GM21576 (cell line): ENCODE measurements around the gene TTLL10.

ENCODE experiments used
- ATAC-seq: cut with Tn5 transposase; IDR thresholded peaks from one replicate; pipeline ENCODE4 v1.9.1; 2021; ENCODE audit warnings: mild to moderate bottlenecking, moderate library complexity; ENCODE audit not compliant: unreplicated experiment

Gene TTLL10

DNA sequence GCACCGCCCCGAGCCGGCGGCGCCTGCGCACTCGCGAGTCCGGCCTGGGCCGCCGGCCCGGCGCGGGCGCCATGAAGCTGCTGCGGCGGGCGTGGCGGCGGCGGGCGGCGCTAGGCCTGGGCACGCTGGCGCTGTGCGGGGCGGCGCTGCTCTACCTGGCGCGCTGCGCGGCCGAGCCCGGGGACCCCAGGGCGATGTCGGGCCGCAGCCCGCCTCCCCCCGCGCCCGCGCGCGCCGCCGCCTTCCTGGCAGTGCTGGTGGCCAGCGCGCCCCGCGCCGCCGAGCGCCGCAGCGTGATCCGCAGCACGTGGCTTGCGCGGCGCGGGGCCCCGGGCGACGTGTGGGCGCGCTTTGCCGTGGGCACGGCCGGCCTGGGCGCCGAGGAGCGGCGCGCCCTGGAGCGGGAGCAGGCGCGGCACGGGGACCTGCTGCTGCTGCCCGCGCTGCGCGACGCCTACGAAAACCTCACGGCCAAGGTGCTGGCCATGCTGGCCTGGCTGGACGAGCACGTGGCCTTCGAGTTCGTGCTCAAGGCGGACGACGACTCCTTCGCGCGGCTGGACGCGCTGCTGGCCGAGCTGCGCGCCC lies 58.6 kb downstream of the TTLL10 start, which contains the start of gene B3GALT6:
Gene B3GALT6, plus strand, starts transcription at position 30 of the 588 bp plus-strand sequence. Its CDS starts 42 bp downstream, at position 72.
- ATAC-seq: no peak

GRCh38 chr1:1232796-1233566 lies 59.3 kb downstream of the TTLL10 start:
- ATAC-seq: no peak

DNA sequence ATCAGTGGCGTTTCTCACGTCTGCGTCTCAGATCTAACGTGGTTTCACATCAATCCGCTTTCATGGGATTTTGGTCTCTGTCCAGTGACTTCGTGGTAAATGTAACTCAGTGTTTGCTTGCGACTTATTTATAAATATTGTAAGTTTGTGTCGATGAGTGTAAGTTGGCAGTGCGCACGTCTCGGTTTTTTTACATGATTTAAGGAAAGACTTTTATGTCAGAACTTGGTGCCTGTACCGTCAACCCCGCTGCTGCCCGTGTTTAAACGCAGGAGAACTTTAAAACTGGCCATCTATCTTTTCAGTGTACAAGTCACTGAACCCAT lies 59.9 kb downstream of the TTLL10 start:
- ATAC-seq: no peak

DNA sequence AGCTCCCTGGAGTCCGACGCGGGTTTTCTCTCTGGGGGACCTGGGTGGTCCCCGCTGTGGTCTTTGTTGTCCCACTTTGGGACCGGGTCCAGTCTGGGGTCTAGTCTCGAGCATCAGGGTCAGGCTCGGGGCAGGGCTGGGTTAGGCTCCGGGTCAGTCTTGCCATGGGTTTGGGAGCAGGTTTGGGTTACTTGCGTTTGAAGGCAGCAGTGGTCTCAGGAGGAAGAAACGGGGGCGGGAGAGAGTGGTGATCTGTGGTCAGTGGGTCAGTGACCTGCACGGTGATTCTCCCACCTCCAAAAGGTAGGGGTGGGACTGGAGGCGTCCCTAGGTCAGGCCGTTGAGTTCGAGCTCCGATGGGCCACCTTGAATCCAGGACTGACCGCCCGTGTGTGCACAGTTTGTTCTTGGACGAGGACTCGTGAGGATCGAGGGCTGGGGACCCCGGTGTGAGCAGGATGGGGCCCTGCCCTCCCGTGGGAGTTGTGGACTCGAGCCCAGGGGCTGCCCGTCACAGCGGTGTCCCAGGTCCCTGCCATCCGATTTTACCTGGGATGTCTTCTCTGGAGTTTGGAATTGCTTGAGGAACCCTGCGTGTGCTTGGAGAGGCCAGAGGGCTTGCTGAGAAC lies 60.6 kb downstream of the TTLL10 start:
- no peak for ATAC-seq

DNA sequence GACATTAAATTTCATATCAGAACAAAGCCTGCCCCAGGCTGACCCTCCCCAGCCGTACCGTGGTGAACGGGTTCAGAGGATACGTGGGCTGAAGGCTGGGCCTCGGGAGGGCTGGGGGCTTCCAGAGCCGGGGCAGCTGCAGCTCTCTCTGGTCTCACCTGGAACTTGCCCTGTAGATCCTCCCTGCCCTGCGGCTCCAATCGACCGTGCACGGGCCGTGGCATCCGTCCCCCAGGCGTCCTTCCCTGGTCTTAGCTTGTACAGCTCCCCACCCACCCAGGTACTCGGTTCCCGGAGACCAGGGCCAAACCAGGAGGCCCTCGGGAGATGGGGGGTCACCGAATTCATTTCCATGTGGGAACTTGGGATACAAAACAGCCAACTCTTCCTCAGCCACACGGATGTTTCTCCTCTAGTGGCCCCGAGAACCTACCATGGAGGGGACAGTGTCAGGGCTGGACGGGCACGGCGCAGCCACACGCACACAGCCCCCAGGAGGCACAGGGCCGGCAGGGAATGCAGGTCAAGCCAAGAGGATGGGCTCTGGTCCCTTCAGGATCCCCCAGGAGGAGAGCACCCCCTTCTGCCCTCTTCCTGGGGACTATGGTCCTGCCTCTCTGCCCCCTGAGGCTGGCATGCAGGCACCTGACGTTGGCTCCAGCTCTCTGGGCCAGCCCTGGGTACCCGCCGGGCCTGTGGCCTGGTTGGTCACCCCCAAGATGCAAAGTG lies 61.5 kb downstream of the TTLL10 start:
- ATAC-seq: no peak

DNA sequence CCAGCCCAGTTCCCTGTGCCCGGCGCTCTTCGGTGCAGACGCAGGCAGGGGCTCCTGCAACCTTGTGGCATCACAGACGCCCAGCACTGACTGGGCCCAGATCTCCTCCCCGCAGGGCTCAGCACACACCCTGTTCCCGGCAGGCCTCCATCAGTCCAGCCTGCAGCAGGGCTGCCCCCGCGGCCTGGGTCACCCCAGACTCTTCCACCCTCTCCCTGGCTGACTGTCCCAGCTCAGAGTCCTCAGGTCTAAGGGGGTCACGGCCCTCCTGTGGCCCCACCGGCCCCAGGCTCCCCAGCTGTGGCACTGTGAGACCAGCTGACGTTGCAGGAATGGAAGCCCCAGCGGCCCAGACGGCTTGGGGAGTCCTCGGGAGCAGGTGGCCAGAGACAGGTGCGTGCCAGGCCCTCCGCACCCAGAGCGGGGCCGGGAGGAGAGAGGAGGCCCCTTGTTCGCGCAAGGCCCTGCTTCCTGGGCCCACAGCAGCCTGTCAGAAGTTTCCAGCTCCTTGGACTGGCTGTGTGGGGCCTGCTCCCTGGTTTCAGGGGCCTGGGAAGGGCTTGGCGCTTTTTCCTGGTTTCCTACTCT lies 62.6 kb downstream of the TTLL10 start:
- ATAC-seq: no peak

- no peak for ATAC-seq
Observed at GRCh38 chr1:1236945-1237873, 63.5 kb downstream of the TTLL10 start.

- ATAC-seq: no peak
Observed at GRCh38 chr1:1237874-1238701, 64.4 kb downstream of the TTLL10 start.

GRCh38 chr1:1238702-1239178 lies 65.1 kb downstream of the TTLL10 start:
- no peak for ATAC-seq

GRCh38 chr1:1239227-1239613 lies 65.5 kb downstream of the TTLL10 start:
- no peak for ATAC-seq

GRCh38 chr1:1239614-1240347 lies 66.1 kb downstream of the TTLL10 start:
- ATAC-seq: no peak

- ATAC-seq: no peak
Observed at GRCh38 chr1:1240348-1240732, 66.7 kb downstream of the TTLL10 start.

- ATAC-seq: no peak
Observed at GRCh38 chr1:1240822-1241587, 67.3 kb downstream of the TTLL10 start.

DNA sequence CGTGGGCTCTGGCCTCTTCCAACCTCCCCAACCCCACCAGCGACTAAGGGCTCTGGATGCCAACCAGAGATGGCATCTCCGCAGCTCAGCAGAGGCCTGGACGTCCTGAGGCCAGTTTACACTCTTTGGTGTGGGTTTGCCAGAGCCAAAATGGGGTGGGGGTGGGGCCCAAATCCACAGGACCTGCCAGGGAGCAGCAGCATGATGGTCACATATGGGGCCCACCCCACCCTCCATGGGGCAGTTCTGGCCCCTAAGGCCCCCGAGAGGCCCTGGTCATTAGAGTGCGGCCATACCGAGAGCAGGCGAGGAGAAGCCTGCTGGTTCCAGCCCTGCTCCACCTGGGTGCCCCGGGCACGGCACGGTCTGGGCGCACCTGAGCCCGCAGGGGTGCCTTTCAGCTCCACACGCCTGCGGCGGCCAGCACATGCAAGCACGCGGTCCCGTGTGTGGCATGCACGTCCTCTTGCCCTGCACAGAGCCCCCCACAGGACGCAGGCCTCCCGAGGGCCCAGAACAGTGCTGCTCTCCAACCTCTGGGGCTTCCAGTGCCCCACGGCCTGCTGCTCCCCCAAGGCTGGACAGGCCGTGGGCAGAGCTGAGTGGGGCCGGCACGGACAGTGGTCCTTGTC lies 68.0 kb downstream of the TTLL10 start:
- ATAC-seq: no peak

DNA sequence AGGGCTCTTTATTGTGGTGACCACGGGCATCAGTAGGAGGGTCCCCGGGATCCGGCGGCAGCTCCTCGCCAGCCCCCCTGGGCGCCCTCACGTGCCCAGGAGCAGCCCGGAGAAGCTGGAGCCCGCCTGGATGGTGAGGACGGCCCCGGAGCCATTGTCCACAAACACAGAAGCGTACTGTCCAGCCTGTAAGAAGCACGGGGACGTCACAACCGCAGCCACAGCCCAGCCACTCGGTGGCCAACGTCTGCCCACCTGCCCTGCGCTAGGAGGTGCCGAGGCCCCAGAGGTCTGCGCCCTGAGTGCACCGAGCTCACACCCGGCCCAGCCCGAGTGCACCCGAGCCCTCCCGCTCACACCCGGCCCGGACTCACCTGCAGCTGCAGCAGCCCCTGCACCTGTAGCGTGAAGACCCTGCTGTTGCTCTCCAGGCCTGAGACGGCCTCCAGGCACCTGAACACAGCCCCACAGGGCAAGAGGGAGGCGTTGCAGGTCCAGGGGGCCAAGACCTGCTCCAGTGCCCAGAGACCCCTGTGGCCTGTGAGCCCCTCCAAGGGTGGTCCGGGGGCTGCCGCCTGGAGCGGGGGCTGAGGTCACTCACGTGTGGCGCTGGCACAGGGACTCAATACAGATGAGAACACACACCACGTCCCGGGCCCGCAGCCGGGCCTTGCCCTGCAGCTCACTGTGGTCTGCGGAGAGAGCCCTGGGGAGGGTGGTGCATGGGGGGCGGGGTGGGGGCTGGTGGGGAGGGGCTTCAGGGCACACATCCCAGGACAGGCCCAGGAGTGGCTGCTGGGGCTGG lies 69.0 kb downstream of the TTLL10 start:
- no peak for ATAC-seq

GRCh38 chr1:1243266-1243660 lies 69.6 kb downstream of the TTLL10 start:
- no peak for ATAC-seq
